Measurements from ENCODE around the gene EEFSEC. TPM values are rescaled to one million over a fixed set of nuclear protein-coding genes. Genes with fewer than 3 reads are reported as not detected.

Gene EEFSEC
- polyA plus RNA-seq, 1 donor, result 19.7 TPM

GRCh38 chr3:128354788-128355542 is 201.7 kb downstream of the EEFSEC start:
- no peak for DNase-seq

GRCh38 chr3:128355543-128355919 is 202.2 kb downstream of the EEFSEC start:
- no peak for DNase-seq

- DNase-seq, result no peak
Measured at GRCh38 chr3:128356822-128357221, 203.5 kb downstream of the EEFSEC start.

DNA sequence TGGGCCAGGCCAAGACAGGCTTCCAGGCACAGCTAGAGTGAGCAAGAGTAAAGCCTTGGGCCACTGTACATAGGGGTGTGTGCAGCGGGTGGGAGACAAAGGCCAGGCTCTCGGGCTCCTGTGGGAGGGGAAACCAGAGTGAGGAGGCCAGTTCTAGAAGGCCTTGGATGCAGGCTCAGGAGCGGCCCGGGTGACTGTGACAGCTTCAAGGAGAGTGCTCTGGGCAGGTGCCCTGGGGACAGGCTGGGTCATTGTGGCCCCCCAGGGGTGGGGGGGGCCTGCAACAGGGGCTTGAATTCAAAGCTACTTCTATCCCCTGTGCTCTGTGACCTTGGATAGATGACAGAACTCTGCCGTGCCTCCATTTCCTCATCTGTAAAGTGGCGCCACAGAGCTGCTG is 204.3 kb downstream of the EEFSEC start:
- no peak for DNase-seq

GRCh38 chr3:128358156-128358895 is 205.0 kb downstream of the EEFSEC start:
- DNase-seq, result no peak

DNA sequence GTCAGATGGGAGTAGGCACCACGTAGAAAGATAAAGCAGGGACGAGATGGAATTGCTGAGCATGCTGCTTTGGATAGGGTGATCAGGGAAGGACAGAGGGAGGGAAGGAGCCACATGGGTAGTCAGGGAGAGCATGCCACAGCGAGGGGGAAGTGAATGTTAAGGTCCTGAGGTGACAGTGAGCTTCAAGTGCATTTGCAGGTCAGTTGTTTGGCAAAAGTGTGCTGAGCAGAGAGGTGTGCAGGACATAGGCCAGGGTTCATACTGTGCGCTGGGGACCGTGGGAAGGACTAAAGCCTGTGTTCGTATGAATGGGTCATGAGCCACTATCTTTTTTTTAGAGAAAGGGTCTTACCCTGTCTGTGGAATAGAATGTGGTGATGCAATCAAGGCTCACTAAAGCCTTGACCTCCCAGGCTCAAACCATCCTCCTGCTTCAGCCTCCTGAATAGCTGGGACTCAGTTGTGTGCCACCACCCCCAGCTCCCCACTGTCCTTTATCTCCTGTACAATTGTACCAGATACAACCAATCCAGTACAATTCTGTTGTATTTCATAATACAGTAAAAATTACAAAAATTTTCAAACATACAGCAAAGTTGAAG is 205.9 kb downstream of the EEFSEC start:
- DNase-seq, result no peak

GRCh38 chr3:128359846-128360642 is 206.8 kb downstream of the EEFSEC start:
- DNase-seq, result no peak

DNA sequence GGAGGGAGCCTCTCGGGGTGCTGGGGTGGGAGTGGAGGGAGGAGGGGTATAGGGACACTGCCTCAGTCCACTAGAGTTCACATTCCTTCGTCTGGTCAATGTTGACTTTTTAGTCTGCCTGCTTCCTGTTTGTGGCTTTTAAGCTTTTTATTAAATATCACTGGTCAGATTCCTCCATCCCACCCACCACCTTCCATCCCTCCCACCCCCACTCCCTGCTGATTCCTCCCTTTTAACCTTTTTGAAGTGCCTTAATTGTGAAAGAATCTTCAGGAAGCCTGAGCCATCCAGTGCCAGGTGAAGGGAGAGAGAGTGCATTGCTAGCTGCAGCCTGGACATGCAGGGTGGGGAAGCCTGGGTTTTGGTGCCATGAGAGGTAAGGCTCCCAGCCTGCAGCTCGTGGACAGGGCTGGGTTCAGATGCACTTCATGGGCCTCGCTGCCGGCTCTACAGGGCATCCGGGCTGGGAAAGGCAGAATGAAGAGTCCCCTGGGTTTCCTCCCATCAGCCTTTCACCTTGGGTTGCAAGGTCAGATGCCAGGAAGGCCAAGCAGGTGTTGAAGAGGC is 207.5 kb downstream of the EEFSEC start:
- DNase-seq, result no peak

GRCh38 chr3:128362026-128362965 is 209.0 kb downstream of the EEFSEC start:
- DNase-seq, result no peak

DNA sequence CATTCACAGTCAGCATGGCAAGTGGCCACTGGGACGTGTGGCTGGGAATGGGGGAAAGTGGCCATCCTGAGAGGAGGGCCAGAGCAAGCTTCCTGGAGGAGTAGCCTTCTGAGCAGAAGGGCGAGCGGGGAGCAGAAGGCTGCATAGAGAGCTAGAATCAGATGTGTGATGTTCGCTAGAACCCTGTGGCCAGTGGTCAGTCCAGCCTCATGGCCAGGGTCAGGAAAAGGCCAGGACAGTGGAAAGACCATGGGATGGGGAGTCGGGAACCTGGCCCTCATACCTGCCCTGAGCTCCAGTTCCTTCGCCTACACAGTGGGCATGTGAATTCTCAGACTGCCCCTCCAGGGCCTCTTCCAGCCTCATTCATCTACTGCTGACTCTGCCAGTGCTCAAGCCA is 211.0 kb downstream of the EEFSEC start:
- DNase-seq, result no peak

DNA sequence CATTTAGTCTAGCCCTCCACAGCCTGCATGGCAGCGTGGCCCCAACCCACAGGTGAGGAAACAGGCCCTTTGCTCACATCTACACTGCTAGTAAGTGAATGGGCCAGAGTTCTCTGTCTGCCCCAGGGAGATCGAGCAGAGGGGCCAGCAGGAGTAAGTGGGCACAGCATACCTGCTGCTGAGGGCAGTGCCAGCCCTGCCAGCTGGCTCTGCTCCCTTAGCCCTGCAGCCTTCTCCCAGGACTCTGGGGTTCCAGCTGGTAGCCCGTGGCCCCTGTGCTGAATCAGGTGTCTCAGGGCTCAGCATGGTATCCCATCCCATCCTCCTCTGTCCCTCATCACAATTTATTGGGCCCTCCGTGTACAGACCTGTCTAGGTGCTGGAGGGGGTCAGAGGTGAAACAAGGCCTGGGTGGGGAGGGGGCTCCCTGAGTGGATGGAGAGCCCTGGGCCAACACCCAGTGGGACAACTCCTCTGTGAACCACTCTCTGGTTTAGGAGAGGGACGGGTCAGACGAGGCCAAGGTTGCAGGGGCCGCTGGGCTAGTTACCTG is 211.6 kb downstream of the EEFSEC start:
- no peak for DNase-seq

GRCh38 chr3:128366136-128366535 is 212.9 kb downstream of the EEFSEC start:
- DNase-seq, result no peak

GRCh38 chr3:128366652-128367051 is 213.4 kb downstream of the EEFSEC start:
- no peak for DNase-seq

DNA sequence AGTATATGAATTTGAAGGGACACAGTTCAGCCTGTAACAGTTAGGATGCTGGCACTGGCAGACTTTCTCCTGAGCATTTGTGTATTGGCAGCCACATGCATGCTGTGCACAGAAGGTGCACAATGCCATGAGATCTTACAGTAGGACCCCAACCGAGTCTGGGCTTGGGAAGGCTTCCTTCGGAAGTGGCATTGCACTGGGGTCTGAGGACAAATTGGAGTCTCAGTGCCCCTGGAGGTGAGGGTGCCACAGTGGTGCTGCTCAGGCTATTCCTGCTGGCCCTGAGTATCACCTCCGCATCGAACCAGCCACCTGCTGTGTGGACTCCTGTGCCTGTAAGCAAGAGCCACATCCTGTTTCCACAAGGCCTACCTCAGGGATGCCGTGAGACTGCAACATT is 213.9 kb downstream of the EEFSEC start:
- no peak for DNase-seq

DNA sequence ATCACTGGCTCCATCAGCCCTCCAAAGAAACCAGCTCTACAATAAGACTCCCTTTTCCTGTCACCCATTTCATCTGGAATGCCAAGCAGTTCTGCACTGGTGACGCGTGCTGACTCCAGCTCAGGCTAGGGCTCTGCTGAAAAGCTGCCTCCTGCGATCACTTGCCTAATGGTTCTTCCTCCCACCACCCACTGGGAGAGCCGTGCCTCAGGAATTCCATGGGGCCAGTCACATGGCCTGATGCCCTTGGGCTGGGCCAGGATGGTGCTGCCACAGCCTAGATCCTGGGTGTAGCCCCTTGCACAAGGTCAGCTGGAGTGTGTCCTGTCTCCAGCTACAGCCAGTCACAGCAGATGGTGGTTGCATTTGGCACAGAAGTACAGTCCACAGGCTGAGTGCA is 214.5 kb downstream of the EEFSEC start:
- no peak for DNase-seq

DNA sequence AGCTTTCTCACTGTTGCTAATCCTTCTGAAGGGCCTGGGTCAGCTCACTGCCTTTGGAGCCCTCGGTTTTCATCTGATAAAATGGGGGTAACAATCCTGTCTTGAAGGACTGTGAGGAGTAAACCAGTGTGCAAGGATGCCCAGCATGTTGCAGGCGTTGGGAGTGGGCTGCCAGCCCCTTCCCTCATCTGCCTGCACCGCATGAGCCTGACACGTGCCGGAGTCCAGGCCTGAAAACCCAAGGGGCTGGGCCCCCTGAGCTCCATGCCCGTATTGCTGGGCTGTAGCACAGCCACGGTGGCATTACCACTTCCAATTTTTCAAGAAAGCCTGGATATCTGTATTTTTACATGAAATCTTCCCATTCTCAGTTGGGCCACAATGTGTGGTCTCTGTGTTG is 215.3 kb downstream of the EEFSEC start:
- no peak for DNase-seq

- no peak for DNase-seq
Measured at GRCh38 chr3:128369121-128369703, 215.9 kb downstream of the EEFSEC start.

DNA sequence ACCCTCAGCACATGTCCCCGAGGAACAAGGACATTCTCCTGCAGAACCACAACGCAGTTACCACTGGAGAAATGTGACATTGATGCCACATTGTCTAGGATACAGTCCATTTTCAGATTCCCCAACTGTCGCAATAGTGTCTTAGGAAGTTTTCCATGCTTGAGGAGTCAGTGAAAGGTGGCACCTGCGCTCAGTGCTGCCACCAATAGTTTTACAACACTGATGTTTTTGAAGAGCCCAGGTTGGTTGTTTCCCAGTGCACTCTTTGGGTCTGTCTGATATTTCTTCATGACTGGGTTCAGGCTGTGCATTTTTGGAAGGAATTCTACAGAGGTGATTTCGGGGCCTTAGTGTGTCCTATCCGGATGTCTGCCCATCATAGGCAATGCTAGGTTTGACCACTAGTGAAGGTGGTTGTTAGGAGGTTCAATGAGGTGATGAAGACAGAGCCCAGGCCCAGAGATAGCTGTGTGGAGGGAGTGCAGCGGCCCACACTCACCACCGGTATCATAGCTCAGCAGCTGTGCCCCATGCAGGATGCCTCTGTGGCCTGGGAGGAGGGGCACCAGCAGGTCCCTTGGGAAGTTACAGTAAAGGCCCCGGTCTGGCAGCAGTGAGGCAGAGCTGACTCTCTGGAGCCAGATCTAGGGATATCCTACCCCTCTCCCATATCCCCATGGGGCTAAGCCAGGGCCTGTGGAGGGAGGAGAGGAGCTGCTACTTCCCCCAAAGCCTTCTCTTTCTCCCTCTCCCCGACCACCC is 216.8 kb downstream of the EEFSEC start:
- DNase-seq, result no peak

DNA sequence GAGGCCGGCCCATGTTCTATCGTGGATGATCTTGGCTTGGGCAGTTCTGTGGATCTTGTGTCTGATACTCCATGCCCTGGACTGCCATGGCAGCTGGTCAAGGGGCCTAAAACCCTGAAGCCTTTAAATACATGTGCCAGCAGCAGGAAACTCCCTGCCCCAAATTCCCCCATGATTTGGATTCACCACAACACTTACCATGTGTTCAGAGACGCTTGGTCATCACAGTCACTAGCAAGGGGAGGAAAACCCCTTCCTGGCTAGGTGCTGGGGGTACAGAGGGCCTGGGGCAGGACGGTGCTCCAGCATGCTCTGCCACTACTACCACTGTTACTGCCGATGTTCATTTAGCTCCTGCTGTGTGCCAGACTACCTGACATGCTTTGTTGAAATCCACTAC is 219.0 kb downstream of the EEFSEC start:
- no peak for DNase-seq

Data from hindlimb muscle (tissue), 1 donor.